ENCODE measurements around the gene NADSYN1. TPM values are rescaled to one million over a fixed set of nuclear protein-coding genes. Genes with fewer than 3 reads are reported as not detected.

NADSYN1 gene
- total RNA-seq, 1 experiment from 2014 or later: 58.2 TPM

- no peak overlapping the region for H3K9ac ChIP-seq (ENCODE audit: low read length)
- ChIA-PET CTCF (no interaction called here), POLR2A (interaction anchor here (0.6 kb wide), 1 partner anchor 1801 kb away, joined by 3 read pairs; no protein-coding TSS in a partner anchor), RAD21 (ENCODE audit: low non-redundant PET in 1 of 2, low total read pairs in 2 of 2, uncharacterized antibody in 2 of 2, unreplicated experiment in 2 of 2) (no interaction called here)
- H3K36me3 ChIP-seq (ENCODE audit: control insufficient read depth in 1 of 2, insufficient read depth in 2 of 2, low read length in 2 of 2): peaks cover 30 to 46% of the 10 kb centered on the region in 2 experiments
- ATAC-seq (no peak), DNase-seq (ENCODE audit: low read depth, low spot score) (no peak)
- H4K20me1 ChIP-seq (ENCODE audit: insufficient read depth): no peaks in the 10 kb centered on the region
- no TSS peak for BruUV-seq (replicated peaks)
- no peak for TF ChIP-seq ZBTB33 (IDR thresholded peaks at IDR 0.05; ENCODE audit: extremely low read depth, insufficient replicate concordance, low read length)
- no peak for TF ChIP-seq RAD21 (IDR thresholded peaks at IDR 0.05; ENCODE audit: low read depth)
- TF ChIP-seq POLR2AphosphoS5 (IDR thresholded peaks at IDR 0.05; ENCODE audit: low read depth, low read length): no peak
- no peak for TF ChIP-seq EZH2 (IDR thresholded peaks at IDR 0.05)
- no peak for TF ChIP-seq TCF7L2 (IDR thresholded peaks at IDR 0.05; ENCODE audit: borderline replicate concordance, extremely low read depth, insufficient read depth, insufficient read length)
- TF ChIP-seq CTCF (IDR thresholded peaks at IDR 0.05 in 2 of 3, conservative IDR thresholded peaks at IDR 0.05 in 1 of 3; ENCODE audit: borderline replicate concordance in 1 of 3, insufficient read depth in 1 of 3, low read depth in 2 of 3, low read length in 2 of 3): no peak
- no peak for TF ChIP-seq EZH2phosphoT487 (IDR thresholded peaks at IDR 0.05; ENCODE audit: borderline replicate concordance)
- TF ChIP-seq SIN3A (IDR thresholded peaks at IDR 0.05; ENCODE audit: low read depth): no peak
- TF ChIP-seq SP1 (IDR thresholded peaks at IDR 0.05; ENCODE audit: low read depth): no peak
- no peak for TF ChIP-seq CBX3 (IDR thresholded peaks at IDR 0.05; ENCODE audit: low read depth)
- TF ChIP-seq ZFX (IDR thresholded peaks at IDR 0.05): no peak
- no peak for TF ChIP-seq CEBPB (IDR thresholded peaks at IDR 0.05; ENCODE audit: low read depth)
- no peak for TF ChIP-seq REST (IDR thresholded peaks at IDR 0.05; ENCODE audit: low read depth)
- TF ChIP-seq ATF3 (IDR thresholded peaks at IDR 0.05): no peak
- no peak for TF ChIP-seq SRF (IDR thresholded peaks at IDR 0.05; ENCODE audit: low read depth)
- no peak overlapping the region for H3K4me3 ChIP-seq (replicated peaks in 1 of 2; ENCODE audit: low read depth in 1 of 2, low read length in 2 of 2)
- H3K9me2 ChIP-seq (ENCODE audit: insufficient read depth): no peaks in the 10 kb centered on the region
- peaks cover 5 to 16% of the 10 kb centered on the region in 2 experiments; a peak in 3 of 4 replicates for H3K4me1 ChIP-seq (ENCODE audit: control insufficient read depth in 1 of 2, insufficient read depth in 2 of 2, low read length in 2 of 2)
- H2AFZ ChIP-seq (ENCODE audit: low read depth, low read length, poor library complexity, severe bottlenecking): no peak overlapping the region
- no peak overlapping the region for H3K4me2 ChIP-seq (ENCODE audit: low read length)
- peaks cover 0 to 4% of the 10 kb centered on the region in 2 experiments; a peak in 1 of 4 replicates for H3K9me3 ChIP-seq (ENCODE audit: control insufficient read depth in 1 of 2, insufficient read depth in 1 of 2, low read depth in 1 of 2, low read length in 2 of 2)
- intact Hi-C loops (cut with micrococcal nuclease): no loop called here
- no peak overlapping the region for H3K27ac ChIP-seq (ENCODE audit: low read depth, low read length)
- H3K27me3 ChIP-seq (ENCODE audit: insufficient read depth, low read length): no peaks in the 10 kb centered on the region
- H3K79me2 ChIP-seq (ENCODE audit: insufficient read depth, low read length): peaks cover 31% of the 10 kb centered on the region
Measured at GRCh38 chr11:71446150-71446549, 6.9 kb upstream of the NADSYN1 start.

All from HCT116 (cell line).